Muscle of arm (tissue), 12 donors: ENCODE results near the gene TSEN2. TPM values are rescaled to one million over a fixed set of nuclear protein-coding genes. Genes with fewer than 3 reads are reported as not detected.
A peak's percentile ranks its signal among the peaks of the same experiment; 100 is the strongest.
"Not testable (repeated sequence)": the region's sequence is repeated elsewhere in the genome, so short reads cannot be mapped to it uniquely, and the experiment has no call there.

ENCODE experiments used
- DNase-seq: peaks from one replicate; pipeline ENCODE4 v3.0.0-alpha.2; 2013
- polyA plus RNA-seq, 12 donors: library from polyadenylated mRNA; unstranded; fragments of 120-200 nt; gene quantifications; one replicate each; pipeline ENCODE4 v1.2.1, GENCODE V29; 2013; ENCODE audit not compliant: insufficient read length in 12 of 12

TSEN2 gene
- polyA plus RNA-seq, 12 donors: 8.2 to 21.3 (median 11.2) TPM; not detected in 2

GRCh38 chr3:12472000-12472610 lies 12.2 kb upstream of the TSEN2 start:
- no peak for DNase-seq

DNA sequence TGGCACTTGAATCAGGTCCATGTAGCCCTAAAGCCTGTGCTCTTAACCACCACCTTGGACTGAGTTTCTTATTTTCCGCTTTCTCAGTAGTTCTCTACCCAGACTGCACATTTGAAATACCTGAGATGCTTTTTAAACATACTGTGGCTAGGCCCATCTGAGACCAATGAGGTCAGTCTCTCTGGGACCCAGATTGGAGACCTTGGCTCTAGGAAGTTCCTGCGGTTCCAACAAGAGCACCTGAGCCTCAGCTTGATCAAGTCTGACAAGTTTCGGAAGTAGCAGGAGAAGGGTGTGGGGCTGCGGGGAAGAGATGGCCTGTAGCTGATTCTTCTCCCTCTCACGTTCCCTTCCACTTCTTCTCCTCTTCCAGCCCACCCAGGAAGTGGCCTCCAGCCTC lies 11.5 kb upstream of the TSEN2 start:
- no peak for DNase-seq

- peak; percentile 37 for DNase-seq
Measured at GRCh38 chr3:12473511-12473910, 10.8 kb upstream of the TSEN2 start.

DNA sequence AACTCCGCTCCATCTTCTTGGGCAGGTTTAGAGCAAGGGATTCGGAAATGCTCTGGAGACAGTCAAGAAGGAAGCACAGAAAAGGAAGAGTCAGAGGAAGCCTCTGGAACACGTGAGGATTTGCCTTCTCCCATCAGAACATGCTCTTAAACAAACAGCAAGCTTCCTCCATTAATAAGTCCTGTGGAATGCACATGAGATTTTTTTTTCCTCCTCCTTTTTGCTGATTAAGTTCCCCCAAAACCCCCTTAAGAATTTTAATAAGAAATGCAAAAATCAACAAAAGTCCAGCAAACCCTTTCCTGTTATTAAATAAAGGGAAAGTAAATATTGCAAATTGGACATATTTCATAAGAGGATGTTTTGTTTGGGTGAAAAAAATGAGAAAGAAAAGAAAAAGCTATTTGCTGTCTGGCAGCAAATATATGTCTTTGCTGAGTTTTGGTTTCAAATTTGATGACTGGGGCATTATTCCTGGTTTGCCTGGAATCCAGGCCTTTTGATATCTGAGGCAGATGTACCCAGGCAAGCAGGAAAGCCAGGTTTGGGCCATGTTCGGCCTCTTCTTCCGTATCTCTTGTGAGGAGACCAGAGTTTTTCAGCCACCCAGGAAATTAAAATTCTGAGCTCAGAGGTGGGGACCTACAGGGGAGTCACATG lies 7.9 kb upstream of the TSEN2 start:
- no peak for DNase-seq

GRCh38 chr3:12477256-12477655 lies 7.0 kb upstream of the TSEN2 start:
- no peak for DNase-seq

DNA sequence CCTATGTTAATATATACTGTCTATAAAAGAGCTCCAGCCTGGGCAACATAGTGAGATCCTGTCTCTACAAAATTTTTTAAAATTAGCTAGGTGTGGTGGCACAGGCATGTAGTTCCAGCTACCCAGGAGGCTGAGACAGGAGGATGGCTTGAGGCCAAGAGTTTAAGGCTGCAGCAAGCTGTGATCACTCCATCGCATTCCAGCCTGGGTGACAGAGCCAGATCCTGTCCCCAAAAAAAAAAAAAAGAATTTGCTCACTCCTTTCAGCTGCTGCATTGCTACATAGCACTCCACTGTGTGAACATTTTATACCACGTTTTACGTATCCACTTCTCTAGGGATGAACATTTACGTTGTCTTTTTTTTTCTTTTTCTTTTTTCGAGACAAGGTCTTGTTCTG lies 6.0 kb upstream of the TSEN2 start:
- no peak for DNase-seq

GRCh38 chr3:12479198-12479597 lies 5.1 kb upstream of the TSEN2 start:
- not testable (repeated sequence) for DNase-seq

- peak; percentile 41 for DNase-seq
Measured at GRCh38 chr3:12479919-12480427, 4.3 kb upstream of the TSEN2 start.

- no peak for DNase-seq
Measured at GRCh38 chr3:12483410-12483809, 870 bp upstream of the TSEN2 start.

GRCh38 chr3:12483872-12484197 lies 445 bp upstream of the TSEN2 start:
- DNase-seq: no peak

GRCh38 chr3:12484983-12485327 lies 675 bp downstream of the TSEN2 start:
- DNase-seq: no peak

DNA sequence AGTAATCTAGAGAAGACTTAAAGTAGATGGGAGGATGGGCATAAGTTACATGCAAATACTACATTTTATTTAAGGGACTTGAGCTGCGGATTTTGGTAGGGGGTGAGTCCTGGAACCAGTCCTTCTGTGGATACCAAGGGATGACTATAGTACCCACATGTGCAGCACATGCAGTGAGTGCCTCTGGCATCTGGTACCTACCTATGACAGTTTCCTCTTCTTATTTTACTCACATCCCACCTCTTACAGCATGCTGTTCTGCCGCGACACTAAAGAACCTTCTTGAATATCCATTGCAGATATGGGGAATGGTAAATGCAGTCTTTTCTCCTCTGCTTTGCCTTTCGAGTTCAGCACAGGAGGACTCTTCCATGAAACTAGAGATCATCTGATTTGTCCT lies 1.7 kb downstream of the TSEN2 start:
- no peak for DNase-seq

DNA sequence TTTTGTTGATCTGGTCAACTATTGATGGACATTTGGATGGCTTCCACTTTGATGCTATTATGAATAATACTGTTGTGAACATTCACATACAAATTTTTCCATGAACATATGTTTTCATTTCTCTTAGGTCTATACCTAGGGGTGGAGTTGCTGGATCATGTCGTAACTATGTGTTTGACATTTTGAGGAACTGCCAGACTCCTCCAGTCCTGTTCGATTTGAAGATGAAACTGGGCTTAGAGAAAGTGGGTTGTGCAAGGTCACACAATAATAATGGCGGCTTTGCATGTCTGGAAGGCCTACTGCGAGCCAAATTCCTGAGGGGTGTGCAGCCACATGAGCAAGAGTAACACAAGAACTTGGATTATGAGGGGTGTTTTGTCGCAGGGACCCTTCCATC lies 2.6 kb downstream of the TSEN2 start:
- DNase-seq: no peak

DNA sequence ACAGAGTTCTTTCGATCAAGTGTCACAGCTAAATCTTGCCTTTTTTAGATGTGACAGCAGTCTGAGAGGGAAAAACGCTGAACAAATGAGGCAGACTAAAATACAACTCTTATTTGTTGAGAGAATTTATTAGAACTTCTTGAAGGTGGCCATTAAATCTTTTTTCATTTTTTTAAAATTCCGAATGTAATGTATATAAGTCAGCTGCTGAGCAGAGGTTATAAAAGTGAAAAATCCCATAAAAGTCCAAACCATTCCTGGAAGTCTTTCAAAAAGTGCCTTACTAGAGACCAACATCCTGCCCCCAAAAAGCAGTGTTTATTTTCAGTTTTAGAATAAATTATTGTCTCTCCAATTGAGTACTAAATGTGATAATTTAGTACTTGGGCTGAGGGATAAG lies 3.1 kb downstream of the TSEN2 start:
- DNase-seq: no peak

DNA sequence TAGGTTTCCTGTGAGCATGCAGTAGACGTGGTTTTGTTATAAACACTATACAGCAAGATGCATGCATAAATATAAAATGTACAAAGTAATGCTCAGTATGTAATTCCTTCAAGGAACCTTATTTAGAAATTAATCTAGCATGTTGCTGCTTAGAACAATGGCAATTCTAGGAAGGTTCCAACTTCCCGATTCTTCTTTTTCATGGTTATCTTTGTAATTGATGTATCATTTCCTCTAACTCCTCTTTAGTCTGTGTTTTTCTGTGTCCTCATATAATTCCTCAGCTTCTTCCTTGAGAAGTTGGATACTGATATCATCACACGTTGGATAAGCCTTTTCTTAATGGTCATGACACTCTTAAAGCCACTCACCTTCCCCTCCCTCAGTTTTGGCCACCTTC lies 3.5 kb downstream of the TSEN2 start:
- no peak for DNase-seq

DNA sequence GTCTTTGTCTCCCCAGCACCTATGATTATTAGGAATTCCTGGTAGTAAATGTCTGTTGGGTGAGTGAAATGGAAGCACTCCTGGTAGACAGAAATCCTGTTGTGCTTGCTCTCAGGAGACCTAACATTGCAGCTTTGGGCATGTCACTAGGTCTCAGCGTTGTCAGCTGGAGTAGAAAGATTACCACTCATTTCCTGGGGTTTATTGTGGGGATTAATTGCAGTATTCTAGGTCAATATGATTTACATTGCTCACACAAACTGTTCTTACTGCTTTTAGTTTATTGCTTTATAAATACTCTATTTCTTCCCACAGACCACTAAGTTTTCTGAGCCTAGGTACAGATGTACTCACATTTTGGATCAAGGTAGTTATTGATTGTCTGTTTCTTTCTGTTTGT lies 5.1 kb downstream of the TSEN2 start:
- DNase-seq: no peak

- DNase-seq: no peak
Measured at GRCh38 chr3:12489832-12490231, 5.6 kb downstream of the TSEN2 start.

DNA sequence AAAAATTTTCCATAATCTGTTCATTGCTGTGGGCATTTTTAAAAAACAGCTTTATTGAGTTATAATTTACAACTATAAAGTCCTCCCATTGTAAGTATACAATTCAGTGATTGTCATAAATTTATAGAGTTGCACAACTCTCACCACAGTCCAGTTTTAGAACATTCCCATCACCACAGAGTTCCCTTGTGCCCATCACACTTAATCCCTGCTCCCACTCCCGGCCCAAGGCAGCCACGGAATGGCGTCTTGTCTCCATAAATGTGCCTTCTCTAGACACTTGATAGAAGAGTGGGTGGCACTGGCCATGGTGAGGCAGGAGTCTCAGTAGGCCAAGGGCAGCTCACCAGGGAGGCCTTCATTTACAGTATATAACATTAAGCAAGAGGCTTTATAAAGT lies 6.3 kb downstream of the TSEN2 start:
- DNase-seq: no peak

DNA sequence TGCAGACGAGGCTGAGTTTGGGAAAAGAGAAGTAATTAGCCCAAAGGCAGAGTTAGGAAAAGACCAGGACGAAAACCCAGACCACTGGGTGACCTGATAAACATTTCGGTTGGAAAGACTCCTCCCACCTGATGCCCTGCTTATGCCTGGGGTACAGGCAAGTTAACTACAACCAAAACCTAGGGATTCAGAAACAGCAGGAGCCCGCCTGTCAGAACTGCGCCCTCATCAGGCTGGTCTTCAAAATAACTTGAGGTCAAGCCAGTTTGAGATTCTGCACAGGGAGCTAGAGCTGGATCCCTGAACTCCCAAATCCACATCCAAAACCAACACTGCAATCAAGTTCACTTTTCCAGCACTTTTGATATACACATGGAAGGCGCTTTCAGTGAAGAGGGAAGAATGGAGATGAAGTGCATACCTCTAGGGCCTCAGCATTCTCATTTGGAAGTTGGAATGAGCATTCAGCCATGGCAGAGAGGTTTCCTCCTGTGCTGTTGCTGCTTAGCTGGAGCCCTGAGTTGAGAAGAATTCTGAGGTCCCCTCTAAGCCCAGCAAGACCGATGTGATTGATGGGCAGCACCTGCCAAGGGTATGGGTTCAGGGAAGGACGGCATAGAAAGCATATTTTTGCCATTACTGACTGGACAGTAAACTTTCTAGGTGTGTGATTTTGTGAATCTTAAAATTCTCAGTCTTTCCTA lies 11.6 kb downstream of the TSEN2 start:
- no peak for DNase-seq

GRCh38 chr3:12496453-12496761 lies 12.1 kb downstream of the TSEN2 start:
- no peak for DNase-seq

DNA sequence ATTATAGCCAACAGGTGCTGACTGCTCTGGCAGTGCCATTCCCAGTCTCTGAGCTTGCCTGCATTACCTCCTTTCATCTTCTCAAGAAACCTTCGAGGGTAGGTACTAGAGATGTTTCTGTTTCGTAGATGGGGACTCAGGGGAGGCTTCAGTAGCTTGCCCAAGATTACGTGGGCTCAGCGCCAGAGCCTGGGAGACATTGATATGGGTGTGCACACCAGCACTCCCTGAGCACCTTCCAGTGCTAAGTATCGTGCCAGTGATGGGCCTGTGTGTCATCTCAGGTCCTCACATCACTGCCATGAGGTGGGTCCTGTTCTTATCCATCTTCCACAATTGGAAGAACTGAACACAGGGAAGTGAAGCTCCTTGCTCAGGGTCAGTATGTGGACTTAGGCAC lies 15.2 kb downstream of the TSEN2 start:
- no peak for DNase-seq

DNA sequence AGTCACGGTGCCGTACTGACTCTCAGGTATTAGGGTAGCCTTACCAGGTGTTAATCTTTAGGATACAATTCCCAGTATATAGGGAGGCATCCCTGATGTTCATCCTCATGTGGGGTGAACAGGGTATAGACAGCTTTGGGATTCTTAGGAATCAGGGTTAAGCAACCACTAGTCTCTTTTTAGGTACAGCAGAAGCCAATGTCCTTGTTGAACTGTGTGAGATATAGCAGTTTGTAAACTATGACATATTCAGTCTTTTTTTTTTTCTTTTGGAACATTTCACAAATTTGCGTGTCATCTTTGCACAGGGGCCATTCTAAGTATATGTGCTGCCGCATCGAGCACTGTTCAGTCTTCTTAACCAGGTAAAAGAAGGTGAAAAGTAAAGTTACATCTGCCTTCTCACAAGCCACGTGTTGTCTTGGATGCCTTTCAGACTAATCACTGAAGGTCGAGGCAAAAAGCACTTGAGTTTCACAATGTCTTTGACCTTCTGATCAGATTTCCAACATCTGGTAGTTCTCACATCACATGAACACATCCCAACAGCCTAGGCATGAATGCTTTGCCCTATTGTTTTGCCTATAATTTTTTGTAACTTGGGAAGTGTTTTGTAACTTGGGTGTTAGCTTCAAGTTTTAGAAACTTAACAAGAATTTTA lies 17.2 kb downstream of the TSEN2 start:
- no peak for DNase-seq
